NCI-H748 (cell line): ENCODE data around the gene RGS10.

Experiments used
- DNase-seq: peaks from one replicate; lab custom pipeline; 2025; ENCODE audit not compliant: unreplicated experiment; lab: John Stamatoyannopoulos, UW

RGS10 gene

DNA sequence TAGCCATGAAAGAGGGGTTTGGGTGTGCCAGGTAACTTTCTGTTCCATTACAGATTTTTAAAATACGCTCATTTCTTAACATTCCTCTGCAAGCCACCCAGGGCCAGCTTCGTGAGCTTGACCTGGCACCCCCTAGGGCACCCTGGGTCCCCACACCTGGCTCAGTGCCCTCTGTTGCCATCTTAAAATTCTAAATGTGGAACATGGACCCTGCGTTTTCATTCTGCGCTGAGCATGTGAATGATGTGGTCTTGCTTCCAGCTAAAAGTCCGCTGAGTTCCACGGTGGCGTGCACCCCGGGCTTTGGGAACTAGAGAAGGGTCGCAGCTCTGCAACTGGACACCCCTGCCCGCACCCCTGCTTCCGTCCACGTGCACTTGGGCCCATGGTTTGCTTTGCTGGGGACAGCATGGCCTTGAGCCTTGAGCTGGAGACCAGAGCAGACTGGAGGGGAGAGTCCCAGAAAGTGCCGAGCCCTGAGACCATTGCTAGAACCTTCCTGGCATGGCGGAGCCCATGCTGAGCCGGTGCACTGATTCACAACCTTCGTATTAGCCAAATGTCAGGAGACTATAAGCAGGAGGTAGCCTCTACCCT lies 91.1 kb downstream of the RGS10 start:
- DNase-seq = no peak

DNA sequence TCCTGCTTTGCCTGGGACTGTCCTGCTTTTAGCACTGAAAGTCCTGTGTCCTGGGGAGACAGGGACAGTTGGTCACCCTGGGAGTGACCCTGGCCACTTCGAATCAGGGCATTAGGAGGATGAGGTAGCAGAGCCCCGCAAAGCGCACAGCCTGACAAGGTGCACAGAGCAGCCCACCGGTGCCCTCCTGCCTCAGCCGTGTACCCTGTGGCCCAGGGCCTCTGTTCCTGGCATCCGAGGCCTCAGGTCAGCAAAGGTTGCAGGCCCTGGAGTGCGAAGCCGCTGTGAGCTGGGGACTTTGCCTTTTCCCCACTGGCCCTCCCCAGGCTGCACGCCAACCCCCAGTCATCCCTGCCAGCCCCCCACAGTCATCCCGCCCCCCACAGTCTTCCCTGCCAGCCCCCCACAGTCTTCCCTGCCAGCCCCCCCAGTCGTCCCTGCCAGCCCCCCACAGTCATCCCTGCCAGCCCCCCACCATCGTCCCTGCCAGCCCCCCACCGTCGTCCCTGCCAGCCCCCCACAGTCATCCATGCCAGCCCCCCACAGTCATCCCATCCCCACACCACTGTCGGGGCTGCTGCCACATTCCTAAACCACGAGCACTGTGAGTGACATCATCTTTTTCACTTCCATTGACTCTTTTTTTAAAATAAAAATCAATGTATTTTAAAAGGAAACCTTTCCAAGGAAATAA lies 91.8 kb downstream of the RGS10 start:
- DNase-seq = no peak
